K562 (cell line): ENCODE data around the gene CCT4. TPM values are rescaled to one million over a fixed set of nuclear protein-coding genes. Genes with fewer than 3 reads are reported as not detected.

ENCODE experiments used
- ATAC-seq: fragments of 200-7000 bp; cut with Tn5 transposase; 3 replicates; pipeline ENCODE4 v1.9.1; 2020; ENCODE audit warnings: moderate library complexity
- BruUV-seq: library from RNA; stranded (reverse); fragments of 400-500 nt; replicated peaks from 2 replicates; lab custom pipeline; 2021; lab: Mats Ljungman, UMichigan
- CTCF ChIA-PET: fragments of 300-600 bp; formaldehyde crosslinking; extraction: SDS; loops from one replicate; lab custom pipeline; 2021; ENCODE audit warnings: low intra/inter-chr PET ratio; lab: Yijun Ruan, JAX
- POLR2A ChIA-PET: fragments of 300-600, 350-650 bp; sonication (Branson Sonifier 250); formaldehyde crosslinking; extraction: SDS; loops from one replicate; lab custom pipeline; 2021; ENCODE audit warnings: antibody characterized with exemption, inconsistent platforms; lab: Yijun Ruan, JAX
- DNase-seq, 4 experiments: peaks; one replicate each; pipeline versions ENCODE4 v3.0.0 to v3.0.0-alpha.2; 2011 to 2018; ENCODE audit warnings: low spot score in 3 of 4, mixed read lengths in 3 of 4; ENCODE audit errors: extremely low read depth in 1 of 4
- FAIRE-seq: peaks from 2 replicates; lab custom pipeline; 2011; peaks lifted over from hg19 to GRCh38; lab: Jason Lieb, UNC
- H2AFZ ChIP-seq: 2 replicates; pipeline ENCODE4 v1.6.0; 2011; ENCODE audit warnings: low read depth, low read length, control low read depth, inconsistent platforms
- H3K27ac ChIP-seq: fragments of 200-600 bp; 3 replicates; pipeline ENCODE4 v1.8.0; 2011; ENCODE audit warnings: low read depth, mild to moderate bottlenecking, control low read depth, inconsistent platforms, low read length, moderate library complexity, mixed read lengths; ENCODE audit errors: extremely low read depth
- H3K27me3 ChIP-seq, 2 experiments: fragments of 300-600 bp in 1 of 2; 2 replicates in 1 of 2; 3 replicates in 1 of 2; pipeline versions ENCODE4 v1.6.0 to v1.8.0; 2011; ENCODE audit warnings: inconsistent platforms in 2 of 2, low read length in 2 of 2, mild to moderate bottlenecking in 1 of 2, mixed read lengths in 1 of 2, moderate library complexity in 1 of 2; ENCODE audit not compliant: control insufficient read depth in 2 of 2, insufficient read depth in 2 of 2
- H3K36me3 ChIP-seq: fragments of 300-600 bp; 3 replicates; pipeline ENCODE4 v1.8.0; 2011; ENCODE audit warnings: mild to moderate bottlenecking, low read length, inconsistent platforms; ENCODE audit not compliant: control insufficient read depth, insufficient read depth
- H3K4me1 ChIP-seq, 2 experiments: fragments of 200-600 bp in 1 of 2; replicated peaks in 1 of 2; 2 replicates in 1 of 2; 3 replicates in 1 of 2; pipeline versions ENCODE4 v1.5.1 to v1.8.0; 2011; ENCODE audit warnings: inconsistent platforms in 2 of 2, low read length in 2 of 2, mild to moderate bottlenecking in 1 of 2, mixed read lengths in 1 of 2, moderate library complexity in 1 of 2; ENCODE audit not compliant: control insufficient read depth in 2 of 2, insufficient read depth in 2 of 2
- H3K4me2 ChIP-seq: 2 replicates; pipeline ENCODE4 v1.6.1; 2011; ENCODE audit warnings: low read length, control low read depth, inconsistent platforms, mixed read lengths; ENCODE audit not compliant: insufficient read depth
- H3K4me3 ChIP-seq: fragments of 200-600 bp; sonication (generic), shearing (Covaris generic); 2 replicates; pipeline ENCODE4 v1.5.1; 2016; ENCODE audit warnings: control low read depth, inconsistent platforms
- H3K79me2 ChIP-seq: fragments of 200-600 bp; 3 replicates; pipeline ENCODE4 v1.8.0; 2011; ENCODE audit warnings: low read length, inconsistent platforms; ENCODE audit not compliant: control insufficient read depth, insufficient read depth
- H3K9ac ChIP-seq, 2 experiments: 2 replicates each; pipeline versions ENCODE4 v1.6.0 to v1.6.1; 2011; ENCODE audit warnings: low read depth in 2 of 2, low read length in 2 of 2, control low read depth in 1 of 2, inconsistent platforms in 1 of 2, mild to moderate bottlenecking in 1 of 2, mixed read lengths in 1 of 2; ENCODE audit not compliant: insufficient read depth in 1 of 2
- H3K9me1 ChIP-seq: one replicate; pipeline ENCODE4 v1.6.0; 2011; ENCODE audit warnings: inconsistent platforms, mild to moderate bottlenecking, low read length, moderate library complexity; ENCODE audit not compliant: control insufficient read depth, insufficient read depth
- H3K9me3 ChIP-seq: replicated peaks from 2 replicates; pipeline ENCODE4 v1.5.1; 2011; ENCODE audit warnings: low read depth, low read length, inconsistent platforms; ENCODE audit not compliant: control insufficient read depth, insufficient read depth
- H4K20me1 ChIP-seq: replicated peaks from 2 replicates; pipeline ENCODE4 v1.6.1; 2011; ENCODE audit warnings: low read length, inconsistent platforms, mixed read lengths; ENCODE audit not compliant: control insufficient read depth, insufficient read depth
- CBFA2T2 ChIP-seq: fragments of 450-650 bp; conservative IDR thresholded peaks from 2 replicates; pipeline ENCODE4 v1.6.1; 2017; ENCODE audit warnings: mild to moderate bottlenecking
- FOXK1 ChIP-seq: sonication (generic); formaldehyde crosslinking; IDR thresholded peaks from 2 replicates; pipeline ENCODE4 v1.8.0; 2022; ENCODE audit warnings: missing genetic modification reagents, mild to moderate bottlenecking, borderline replicate concordance
- ILK ChIP-seq: fragments of 450-650 bp; IDR thresholded peaks from 2 replicates; pipeline ENCODE4 v1.6.1; 2016; ENCODE audit warnings: missing genetic modification characterization, low read depth, mild to moderate bottlenecking, missing compliant biosample characterization, moderate library complexity, borderline replicate concordance
- KDM1A ChIP-seq, 2 experiments: fragments of 450-650 bp; IDR thresholded peaks; 2 replicates each; pipeline ENCODE4 v1.6.1; 2016; ENCODE audit warnings: mild to moderate bottlenecking in 2 of 2
- NELFE ChIP-seq: IDR thresholded peaks from 2 replicates; pipeline ENCODE4 v1.6.1; 2011; ENCODE audit warnings: mild to moderate bottlenecking; ENCODE audit not compliant: insufficient read depth, insufficient read length
- RBFOX2 ChIP-seq: fragments of 200-400 bp; formaldehyde crosslinking; IDR thresholded peaks from 2 replicates; pipeline ENCODE4 v1.6.1; 2017; ENCODE audit warnings: low read depth, mild to moderate bottlenecking, low read length, moderate library complexity
- SAFB2 ChIP-seq: fragments of 200-400 bp; formaldehyde crosslinking; IDR thresholded peaks from 2 replicates; pipeline ENCODE4 v1.6.1; 2018; ENCODE audit warnings: borderline replicate concordance, low read length, low read depth, moderate library complexity; ENCODE audit not compliant: severe bottlenecking
- SREBF2 ChIP-seq: sonication (generic); formaldehyde crosslinking; IDR thresholded peaks from 2 replicates; pipeline ENCODE4 v1.4.0; 2020; ENCODE audit warnings: mild to moderate bottlenecking, missing genetic modification reagents
- TEAD4 ChIP-seq, 2 experiments: sonication (generic) in 1 of 2; formaldehyde crosslinking in 1 of 2; IDR thresholded peaks; 2 replicates each; pipeline versions ENCODE4 v1.6.1 to v1.8.0; 2012 to 2022; ENCODE audit warnings: borderline replicate concordance in 1 of 2, inconsistent platforms in 1 of 2, low read length in 1 of 2, mild to moderate bottlenecking in 1 of 2, missing genetic modification reagents in 1 of 2
- TFAM ChIP-seq: fragments of 250-450 bp; sonication (Bioruptor Pico); conservative IDR thresholded peaks from 2 replicates; pipeline ENCODE4 v1.5.0; 2021; ENCODE audit warnings: mild to moderate bottlenecking, moderate library complexity
- YBX1 ChIP-seq: fragments of 450-650 bp; IDR thresholded peaks from 2 replicates; pipeline ENCODE4 v1.7.1; 2016; ENCODE audit warnings: mild to moderate bottlenecking
- ZNF146 ChIP-seq: IDR thresholded peaks from one replicate; pipeline ENCODE4 v1.6.1; 2018; ENCODE audit warnings: missing compliant biosample characterization; ENCODE audit not compliant: unreplicated experiment
- ZNF184 ChIP-seq: sonication (generic); formaldehyde crosslinking; IDR thresholded peaks from 2 replicates; pipeline ENCODE4 v1.5.0; 2020; ENCODE audit warnings: missing genetic modification reagents
- ZNF24 ChIP-seq: fragments of 450-650 bp; IDR thresholded peaks from 2 replicates; pipeline ENCODE4 v1.6.1; 2016
- ZNF561 ChIP-seq: fragments of 450-650 bp; formaldehyde crosslinking; conservative IDR thresholded peaks from 2 replicates; pipeline ENCODE4 v1.4.0; 2020; ENCODE audit warnings: mild to moderate bottlenecking, moderate library complexity
- WGBS: fragments of 100-300 bp; shearing (Covaris generic); methylation state at CpG from one replicate; pipeline ENCODE4 v1.1.6; 2016; ENCODE audit warnings: low coverage, mixed read lengths; ENCODE audit not compliant: insufficient coverage; ENCODE audit errors: missing lambda C conversion rate; 5-methylcytosine and 5-hydroxymethylcytosine counted together
- in situ Hi-C: fragments of 300-500 bp; cut with MboI; formaldehyde crosslinking; loops from 4 replicates; pipeline ENCODE4 v1.15.0; 2018; ENCODE audit warnings: inconsistent platforms, mixed read lengths
- intact Hi-C: fragments of 100-400 bp; cut with micrococcal nuclease; formaldehyde crosslinking; loops from 2 replicates; pipeline ENCODE4 v1.14.2; 2022
- polyA plus RNA-seq, 8 experiments: library from polyadenylated mRNA; depleted of rRNA in 4 of 8; stranded (reverse) in 5 of 8; unstranded in 3 of 8; fragments of >200 nt; fragmentation: Nextera tagmentation in 2 of 8; fragmentation: Illumina TruSeq in 1 of 8; extraction: Ambion mirVana in 2 of 8; extraction: Trizol in 1 of 8; gene quantifications; 2 replicates each; pipeline versions ENCODE4 v1.2.1 to v1.2.3, GENCODE V29; 2011 to 2014; ENCODE audit warnings: inconsistent platforms in 1 of 8, missing spikeins in 1 of 8
- total RNA-seq, 7 experiments: library from RNA; depleted of rRNA in 6 of 7; stranded (reverse); fragments of >200 nt in 6 of 7; fragmentation: Illumina TruSeq in 2 of 7; extraction: Trizol in 2 of 7; gene quantifications; 2 replicates each; pipeline versions ENCODE4 v1.2.1 to v1.2.3, GENCODE V29; 2011 to 2021; ENCODE audit warnings: low replicate concordance in 1 of 7
- TF ChIP-seq, protein P1 (sequence below): IDR thresholded peaks from 2 replicates; pipeline ENCODE4 v1.6.1; 2011; ENCODE audit warnings: borderline replicate concordance, low read depth, mild to moderate bottlenecking, moderate library complexity, low read length; ENCODE audit not compliant: insufficient read depth, poor library complexity, severe bottlenecking
- TF ChIP-seq, protein P2 (sequence below): IDR thresholded peaks from 2 replicates; pipeline ENCODE4 v1.6.1; 2014; ENCODE audit warnings: antibody characterized with exemption

CCT4 gene
- total and polyA plus RNA-seq, 9 of the 15 experiments (the other 6 are each of a cell fraction or from before 2014, with no cell fraction given) = 101 to 368 (median 303) TPM

DNA sequence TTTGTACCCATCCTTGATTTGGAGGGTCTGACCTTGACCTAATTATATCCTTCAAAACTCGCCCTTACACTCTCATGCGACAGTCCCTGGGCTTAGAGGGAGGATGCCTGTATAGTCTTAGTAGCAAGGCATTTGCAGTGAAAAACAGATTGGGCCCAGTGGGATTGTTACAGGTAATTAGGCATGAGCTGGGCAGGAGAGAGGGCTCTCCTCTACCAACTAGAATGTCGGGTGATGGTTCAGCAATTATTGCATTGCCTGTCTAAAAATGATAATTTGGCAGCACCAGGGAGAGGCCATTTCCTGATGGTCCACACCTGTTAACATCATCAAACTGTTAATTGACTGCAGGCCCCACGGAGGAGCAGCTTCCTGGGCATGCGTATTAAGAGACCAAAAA, 49.4 kb upstream of the CCT4 start:
- intact Hi-C loops = no loop called here
- no peaks in the 10 kb centered on the region for H3K79me2 ChIP-seq
- H4K20me1 ChIP-seq = no peaks in the 10 kb centered on the region
- no peak for DNase-seq
- H3K36me3 ChIP-seq = no peaks in the 10 kb centered on the region
- no peak for ATAC-seq
- H3K4me1 ChIP-seq = no peaks in the 10 kb centered on the region
- no peak overlapping the region for H2AFZ ChIP-seq
- no peak overlapping the region for H3K9ac ChIP-seq
- H3K4me2 ChIP-seq = no peak overlapping the region
- POLR2A ChIA-PET = interaction anchor here (1.0 kb wide), 1 partner anchor 10 kb away, joined by 3 read pairs; no protein-coding TSS in a partner anchor
- H3K27ac ChIP-seq = no peak overlapping the region
- in situ Hi-C loops = no loop called here
- H3K27me3 ChIP-seq = no peaks in the 10 kb centered on the region
- no peaks in the 10 kb centered on the region for H3K9me1 ChIP-seq
- H3K9me3 ChIP-seq = no peaks in the 10 kb centered on the region
- H3K4me3 ChIP-seq = no peak overlapping the region
- WGBS = 57% methylated on average over 5 of the region's 5 CpGs
- no peak for FAIRE-seq
- TF ChIP-seq ILK = no peak
- no peak for TF ChIP-seq NELFE
- TF ChIP-seq SREBF2 (CRISPR knock-in tag) = no peak
- no peak for TF ChIP-seq TFAM (CRISPR knock-in tag)
- TF ChIP-seq, protein P1, sequence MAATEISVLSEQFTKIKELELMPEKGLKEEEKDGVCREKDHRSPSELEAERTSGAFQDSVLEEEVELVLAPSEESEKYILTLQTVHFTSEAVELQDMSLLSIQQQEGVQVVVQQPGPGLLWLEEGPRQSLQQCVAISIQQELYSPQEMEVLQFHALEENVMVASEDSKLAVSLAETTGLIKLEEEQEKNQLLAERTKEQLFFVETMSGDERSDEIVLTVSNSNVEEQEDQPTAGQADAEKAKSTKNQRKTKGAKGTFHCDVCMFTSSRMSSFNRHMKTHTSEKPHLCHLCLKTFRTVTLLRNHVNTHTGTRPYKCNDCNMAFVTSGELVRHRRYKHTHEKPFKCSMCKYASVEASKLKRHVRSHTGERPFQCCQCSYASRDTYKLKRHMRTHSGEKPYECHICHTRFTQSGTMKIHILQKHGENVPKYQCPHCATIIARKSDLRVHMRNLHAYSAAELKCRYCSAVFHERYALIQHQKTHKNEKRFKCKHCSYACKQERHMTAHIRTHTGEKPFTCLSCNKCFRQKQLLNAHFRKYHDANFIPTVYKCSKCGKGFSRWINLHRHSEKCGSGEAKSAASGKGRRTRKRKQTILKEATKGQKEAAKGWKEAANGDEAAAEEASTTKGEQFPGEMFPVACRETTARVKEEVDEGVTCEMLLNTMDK = no peak
- no peak for TF ChIP-seq ZNF184 (CRISPR knock-in tag)
- TF ChIP-seq KDM1A (IDR thresholded peaks at IDR 0.05) = no peak
- TF ChIP-seq FOXK1 = no peak
- TF ChIP-seq ZNF24 = no peak
- no peak for TF ChIP-seq ZNF561 (CRISPR knock-in tag)
- TF ChIP-seq ZNF146 (CRISPR knock-in tag) = no peak
- TF ChIP-seq CBFA2T2 = no peak
- TF ChIP-seq YBX1 = no peak
- no peak for TF ChIP-seq SAFB2
- TF ChIP-seq, protein P2, sequence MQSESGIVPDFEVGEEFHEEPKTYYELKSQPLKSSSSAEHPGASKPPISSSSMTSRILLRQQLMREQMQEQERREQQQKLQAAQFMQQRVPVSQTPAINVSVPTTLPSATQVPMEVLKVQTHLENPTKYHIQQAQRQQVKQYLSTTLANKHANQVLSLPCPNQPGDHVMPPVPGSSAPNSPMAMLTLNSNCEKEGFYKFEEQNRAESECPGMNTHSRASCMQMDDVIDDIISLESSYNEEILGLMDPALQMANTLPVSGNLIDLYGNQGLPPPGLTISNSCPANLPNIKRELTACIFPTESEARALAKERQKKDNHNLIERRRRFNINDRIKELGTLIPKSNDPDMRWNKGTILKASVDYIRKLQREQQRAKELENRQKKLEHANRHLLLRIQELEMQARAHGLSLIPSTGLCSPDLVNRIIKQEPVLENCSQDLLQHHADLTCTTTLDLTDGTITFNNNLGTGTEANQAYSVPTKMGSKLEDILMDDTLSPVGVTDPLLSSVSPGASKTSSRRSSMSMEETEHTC = no peak
- TF ChIP-seq TEAD4 (IDR thresholded peaks at IDR 0.05; ENCODE audit: low read length) = no peak
- no peak for TF ChIP-seq TEAD4 (CRISPR knock-in tag; IDR thresholded peaks at IDR 0.05; ENCODE audit: borderline replicate concordance)
- TF ChIP-seq RBFOX2 = no peak
- BruUV-seq = no TSS peak
- CTCF ChIA-PET = no interaction called here
